WTC11 (cell line): ENCODE data around the gene KLK13.

Experiments used
- CTCF ChIP-seq: fragments of 200-600 bp; IDR thresholded peaks from 2 replicates; pipeline ENCODE4 v1.8.0; 2022; ENCODE audit warnings: antibody characterized with exemption
- ESRRA ChIP-seq: sonication (generic); formaldehyde crosslinking; IDR thresholded peaks from 2 replicates; pipeline ENCODE4 v1.8.1; 2022; ENCODE audit warnings: mild to moderate bottlenecking, missing genetic modification reagents, borderline replicate concordance
- ETV6 ChIP-seq: sonication (generic); formaldehyde crosslinking; IDR thresholded peaks from 2 replicates; pipeline ENCODE4 v1.8.1; 2022; ENCODE audit warnings: mild to moderate bottlenecking, missing genetic modification reagents
- NR1H2 ChIP-seq: sonication (generic); formaldehyde crosslinking; IDR thresholded peaks from 2 replicates; pipeline ENCODE4 v1.9.0; 2021; ENCODE audit warnings: mild to moderate bottlenecking, moderate library complexity, missing genetic modification reagents
- RELA ChIP-seq: sonication (generic); formaldehyde crosslinking; IDR thresholded peaks from 2 replicates; pipeline ENCODE4 v1.8.1; 2022; ENCODE audit warnings: missing genetic modification reagents, mild to moderate bottlenecking, borderline replicate concordance

GRCh38 chr19:51063664-51064063, 1.2 kb downstream of the KLK13 start:
- no peak for TF ChIP-seq CTCF
- TF ChIP-seq ETV6 (CRISPR knock-in tag): no peak
- no peak for TF ChIP-seq NR1H2 (CRISPR knock-in tag)
- no peak for TF ChIP-seq ESRRA (CRISPR knock-in tag)
- TF ChIP-seq RELA (CRISPR knock-in tag): no peak
